K562 (cell line): Measurements from ENCODE around the gene DNMT1. TPM values are rescaled to one million over a fixed set of nuclear protein-coding genes. Genes with fewer than 3 reads are reported as not detected.

ENCODE experiments used
- ARID1B ChIP-seq: fragments of 450-650 bp; IDR thresholded peaks from 2 replicates; pipeline ENCODE4 v1.6.1; 2016; ENCODE audit warnings: antibody characterized with exemption, mild to moderate bottlenecking, inconsistent platforms
- CEBPG ChIP-seq, 3 experiments: fragments of 200-800 bp in 1 of 3; sonication (Bioruptor generic) in 1 of 3; sonication (generic) in 1 of 3; formaldehyde crosslinking in 1 of 3; IDR thresholded peaks in 2 of 3; conservative IDR thresholded peaks in 1 of 3; 2 replicates each; pipeline versions ENCODE4 v1.6.1 to v1.8.0; 2016 to 2022; ENCODE audit warnings: missing compliant biosample characterization in 2 of 3, missing genetic modification characterization in 2 of 3, mild to moderate bottlenecking in 1 of 3, missing genetic modification reagents in 1 of 3
- ETS2 ChIP-seq: IDR thresholded peaks from 2 replicates; pipeline ENCODE4 v1.6.1; 2016; ENCODE audit warnings: borderline replicate concordance, missing genetic modification characterization, mild to moderate bottlenecking, moderate library complexity, missing compliant biosample characterization; ENCODE audit not compliant: poor library complexity, severe bottlenecking
- ETV1 ChIP-seq: fragments of 450-650 bp; conservative IDR thresholded peaks from 2 replicates; pipeline ENCODE4 v1.6.1; 2016; ENCODE audit warnings: missing genetic modification characterization, control low read depth, low read depth, missing compliant biosample characterization
- FOSL1 ChIP-seq: fragments of 200-800 bp; sonication (Bioruptor generic); conservative IDR thresholded peaks from 2 replicates; pipeline ENCODE4 v1.6.1; 2016; ENCODE audit warnings: missing genetic modification characterization, missing compliant biosample characterization
- HOXB6 ChIP-seq: fragments of 250-450 bp; sonication (Bioruptor Pico); IDR thresholded peaks from 2 replicates; pipeline ENCODE4 v1.5.1; 2022; ENCODE audit warnings: mild to moderate bottlenecking, borderline replicate concordance
- ILK ChIP-seq: fragments of 450-650 bp; IDR thresholded peaks from 2 replicates; pipeline ENCODE4 v1.6.1; 2016; ENCODE audit warnings: missing genetic modification characterization, low read depth, mild to moderate bottlenecking, missing compliant biosample characterization, moderate library complexity, borderline replicate concordance
- L3MBTL2 ChIP-seq: fragments of 450-650 bp; IDR thresholded peaks from 2 replicates; pipeline ENCODE4 v1.6.1; 2016; ENCODE audit warnings: mild to moderate bottlenecking, moderate library complexity
- NFIX ChIP-seq: fragments of 250-450 bp; sonication (Bioruptor Pico); IDR thresholded peaks from 2 replicates; pipeline ENCODE4 v1.4.0; 2020; ENCODE audit warnings: low read depth, mild to moderate bottlenecking, moderate library complexity
- RBM22 ChIP-seq: fragments of 200-400 bp; formaldehyde crosslinking; IDR thresholded peaks from 2 replicates; pipeline ENCODE4 v1.6.1; 2018; ENCODE audit warnings: low read length, low read depth; ENCODE audit not compliant: poor library complexity, severe bottlenecking
- RHOXF2B ChIP-seq: fragments of 250-450 bp; sonication (Bioruptor Pico); conservative IDR thresholded peaks from 2 replicates; pipeline ENCODE4 v1.5.1; 2021
- SMAD3 ChIP-seq: fragments of 450-650 bp; formaldehyde crosslinking; conservative IDR thresholded peaks from 2 replicates; pipeline ENCODE4 v1.4.0; 2020; ENCODE audit warnings: mild to moderate bottlenecking
- SRSF1 ChIP-seq: fragments of 200-400 bp; formaldehyde crosslinking; IDR thresholded peaks from 2 replicates; pipeline ENCODE4 v1.6.1; 2017; ENCODE audit warnings: mild to moderate bottlenecking, low read depth, low read length, moderate library complexity
- TRIM28 ChIP-seq: fragments of 450-650 bp; IDR thresholded peaks from 2 replicates; pipeline ENCODE4 v1.6.1; 2017
- ZNF184 ChIP-seq: sonication (generic); formaldehyde crosslinking; IDR thresholded peaks from 2 replicates; pipeline ENCODE4 v1.5.0; 2020; ENCODE audit warnings: missing genetic modification reagents
- polyA plus RNA-seq, 8 experiments: library from polyadenylated mRNA; depleted of rRNA in 4 of 8; stranded (reverse) in 5 of 8; unstranded in 3 of 8; fragments of >200 nt; fragmentation: Nextera tagmentation in 2 of 8; fragmentation: Illumina TruSeq in 1 of 8; extraction: Ambion mirVana in 2 of 8; extraction: Trizol in 1 of 8; gene quantifications; 2 replicates each; pipeline versions ENCODE4 v1.2.1 to v1.2.3, GENCODE V29; 2011 to 2014; ENCODE audit warnings: inconsistent platforms in 1 of 8, missing spikeins in 1 of 8
- total RNA-seq, 7 experiments: library from RNA; depleted of rRNA in 6 of 7; stranded (reverse); fragments of >200 nt in 6 of 7; fragmentation: Illumina TruSeq in 2 of 7; extraction: Trizol in 2 of 7; gene quantifications; 2 replicates each; pipeline versions ENCODE4 v1.2.1 to v1.2.3, GENCODE V29; 2011 to 2021; ENCODE audit warnings: low replicate concordance in 1 of 7
- TF ChIP-seq, protein P1 (sequence below): sonication (generic); formaldehyde crosslinking; IDR thresholded peaks from 2 replicates; pipeline ENCODE4 v1.8.0; 2022; ENCODE audit warnings: mild to moderate bottlenecking, missing genetic modification reagents
- TF ChIP-seq, protein P2 (sequence below): fragments of 450-650 bp; IDR thresholded peaks from 2 replicates; pipeline ENCODE4 v1.6.1; 2017; ENCODE audit warnings: antibody characterized with exemption
- TF ChIP-seq, protein P3 (sequence below): fragments of 250-450 bp; sonication (Bioruptor Pico); IDR thresholded peaks from 2 replicates; pipeline ENCODE4 v1.5.0; 2020; ENCODE audit warnings: mild to moderate bottlenecking
- TF ChIP-seq, protein P4 (sequence below), 3 experiments: fragments of 200-800 bp in 1 of 3; fragments of 250-450 bp in 1 of 3; fragments of 450-650 bp in 1 of 3; sonication (Bioruptor Pico) in 1 of 3; sonication (Bioruptor generic) in 1 of 3; formaldehyde crosslinking in 1 of 3; IDR thresholded peaks; 2 replicates each; pipeline versions ENCODE4 v1.6.1 to v1.8.0; 2016 to 2022; ENCODE audit warnings: mild to moderate bottlenecking in 2 of 3, missing genetic modification characterization in 2 of 3, missing compliant biosample characterization in 1 of 3, moderate library complexity in 1 of 3

Gene DNMT1
- total and polyA plus RNA-seq, 9 of the 15 experiments (the other 6 are each of a cell fraction or from before 2014, with no cell fraction given): 80.1 to 271 (median 121) TPM

DNA sequence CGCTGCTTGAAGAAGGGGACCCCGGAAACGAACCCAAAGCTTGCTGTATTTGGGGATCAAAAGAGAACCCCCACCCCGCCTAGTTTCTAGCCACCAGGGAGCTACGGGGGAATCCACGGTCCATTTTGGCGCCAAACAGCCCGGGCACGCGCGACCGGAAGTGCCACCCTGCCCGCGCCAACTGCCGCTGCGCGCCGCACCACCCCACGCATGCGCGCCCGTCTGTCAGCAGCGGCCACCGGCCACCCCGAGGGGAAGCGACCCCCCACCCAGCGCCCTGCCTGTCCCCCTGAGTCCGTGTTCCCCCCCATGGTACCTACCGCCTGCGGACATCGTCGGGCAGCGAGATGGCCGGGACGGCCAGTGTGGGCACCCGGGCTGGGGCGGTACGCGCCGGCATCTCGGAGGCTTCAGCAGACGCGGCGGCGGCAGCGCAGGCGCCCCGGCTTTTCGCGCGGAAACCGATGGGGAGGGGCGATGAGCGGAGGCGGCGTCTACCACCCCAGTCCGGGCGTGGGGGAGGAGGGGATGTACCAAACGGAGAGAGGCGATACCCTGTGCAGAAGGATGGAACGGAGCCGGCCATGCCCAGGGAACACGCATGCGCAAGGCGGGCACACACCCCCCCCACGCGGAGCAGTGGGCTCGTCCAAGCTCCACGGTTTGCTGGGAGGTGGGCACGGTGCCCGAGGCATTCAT lies at the start of gene DNMT1 (continued):
- TF ChIP-seq, protein P1, sequence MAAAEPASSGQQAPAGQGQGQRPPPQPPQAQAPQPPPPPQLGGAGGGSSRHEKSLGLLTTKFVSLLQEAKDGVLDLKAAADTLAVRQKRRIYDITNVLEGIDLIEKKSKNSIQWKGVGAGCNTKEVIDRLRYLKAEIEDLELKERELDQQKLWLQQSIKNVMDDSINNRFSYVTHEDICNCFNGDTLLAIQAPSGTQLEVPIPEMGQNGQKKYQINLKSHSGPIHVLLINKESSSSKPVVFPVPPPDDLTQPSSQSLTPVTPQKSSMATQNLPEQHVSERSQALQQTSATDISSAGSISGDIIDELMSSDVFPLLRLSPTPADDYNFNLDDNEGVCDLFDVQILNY (CRISPR knock-in tag): peak; percentile 87; the same call in 1 of the 2 replicates
- no peak for TF ChIP-seq SMAD3 (CRISPR knock-in tag)
- TF ChIP-seq TRIM28: no peak
- TF ChIP-seq ARID1B: no peak; the same call in 1 of the 2 replicates
- TF ChIP-seq RHOXF2B: no peak
- no peak for TF ChIP-seq ETS2 (tag)
- TF ChIP-seq ZNF184 (CRISPR knock-in tag): no peak
- no peak for TF ChIP-seq HOXB6 (CRISPR knock-in tag)
- TF ChIP-seq, protein P2, sequence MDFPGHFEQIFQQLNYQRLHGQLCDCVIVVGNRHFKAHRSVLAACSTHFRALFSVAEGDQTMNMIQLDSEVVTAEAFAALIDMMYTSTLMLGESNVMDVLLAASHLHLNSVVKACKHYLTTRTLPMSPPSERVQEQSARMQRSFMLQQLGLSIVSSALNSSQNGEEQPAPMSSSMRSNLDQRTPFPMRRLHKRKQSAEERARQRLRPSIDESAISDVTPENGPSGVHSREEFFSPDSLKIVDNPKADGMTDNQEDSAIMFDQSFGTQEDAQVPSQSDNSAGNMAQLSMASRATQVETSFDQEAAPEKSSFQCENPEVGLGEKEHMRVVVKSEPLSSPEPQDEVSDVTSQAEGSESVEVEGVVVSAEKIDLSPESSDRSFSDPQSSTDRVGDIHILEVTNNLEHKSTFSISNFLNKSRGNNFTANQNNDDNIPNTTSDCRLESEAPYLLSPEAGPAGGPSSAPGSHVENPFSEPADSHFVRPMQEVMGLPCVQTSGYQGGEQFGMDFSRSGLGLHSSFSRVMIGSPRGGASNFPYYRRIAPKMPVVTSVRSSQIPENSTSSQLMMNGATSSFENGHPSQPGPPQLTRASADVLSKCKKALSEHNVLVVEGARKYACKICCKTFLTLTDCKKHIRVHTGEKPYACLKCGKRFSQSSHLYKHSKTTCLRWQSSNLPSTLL: no peak
- peak; percentile 81 for TF ChIP-seq ETV1
- TF ChIP-seq L3MBTL2: peak; percentile 52; the same call in 1 of the 2 replicates
- no peak for TF ChIP-seq FOSL1
- TF ChIP-seq CEBPG (CRISPR knock-in tag; IDR thresholded peaks at IDR 0.05): no peak
- no peak for TF ChIP-seq CEBPG (tag; conservative IDR thresholded peaks at IDR 0.05 in 1 of 2, IDR thresholded peaks at IDR 0.05 in 1 of 2)
- peak; percentile 67 for TF ChIP-seq RBM22
- TF ChIP-seq NFIX (CRISPR knock-in tag): no peak
- TF ChIP-seq, protein P3, sequence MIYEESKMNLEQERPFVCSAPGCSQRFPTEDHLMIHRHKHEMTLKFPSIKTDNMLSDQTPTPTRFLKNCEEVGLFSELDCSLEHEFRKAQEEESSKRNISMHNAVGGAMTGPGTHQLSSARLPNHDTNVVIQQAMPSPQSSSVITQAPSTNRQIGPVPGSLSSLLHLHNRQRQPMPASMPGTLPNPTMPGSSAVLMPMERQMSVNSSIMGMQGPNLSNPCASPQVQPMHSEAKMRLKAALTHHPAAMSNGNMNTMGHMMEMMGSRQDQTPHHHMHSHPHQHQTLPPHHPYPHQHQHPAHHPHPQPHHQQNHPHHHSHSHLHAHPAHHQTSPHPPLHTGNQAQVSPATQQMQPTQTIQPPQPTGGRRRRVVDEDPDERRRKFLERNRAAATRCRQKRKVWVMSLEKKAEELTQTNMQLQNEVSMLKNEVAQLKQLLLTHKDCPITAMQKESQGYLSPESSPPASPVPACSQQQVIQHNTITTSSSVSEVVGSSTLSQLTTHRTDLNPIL: no peak
- TF ChIP-seq, protein P4, sequence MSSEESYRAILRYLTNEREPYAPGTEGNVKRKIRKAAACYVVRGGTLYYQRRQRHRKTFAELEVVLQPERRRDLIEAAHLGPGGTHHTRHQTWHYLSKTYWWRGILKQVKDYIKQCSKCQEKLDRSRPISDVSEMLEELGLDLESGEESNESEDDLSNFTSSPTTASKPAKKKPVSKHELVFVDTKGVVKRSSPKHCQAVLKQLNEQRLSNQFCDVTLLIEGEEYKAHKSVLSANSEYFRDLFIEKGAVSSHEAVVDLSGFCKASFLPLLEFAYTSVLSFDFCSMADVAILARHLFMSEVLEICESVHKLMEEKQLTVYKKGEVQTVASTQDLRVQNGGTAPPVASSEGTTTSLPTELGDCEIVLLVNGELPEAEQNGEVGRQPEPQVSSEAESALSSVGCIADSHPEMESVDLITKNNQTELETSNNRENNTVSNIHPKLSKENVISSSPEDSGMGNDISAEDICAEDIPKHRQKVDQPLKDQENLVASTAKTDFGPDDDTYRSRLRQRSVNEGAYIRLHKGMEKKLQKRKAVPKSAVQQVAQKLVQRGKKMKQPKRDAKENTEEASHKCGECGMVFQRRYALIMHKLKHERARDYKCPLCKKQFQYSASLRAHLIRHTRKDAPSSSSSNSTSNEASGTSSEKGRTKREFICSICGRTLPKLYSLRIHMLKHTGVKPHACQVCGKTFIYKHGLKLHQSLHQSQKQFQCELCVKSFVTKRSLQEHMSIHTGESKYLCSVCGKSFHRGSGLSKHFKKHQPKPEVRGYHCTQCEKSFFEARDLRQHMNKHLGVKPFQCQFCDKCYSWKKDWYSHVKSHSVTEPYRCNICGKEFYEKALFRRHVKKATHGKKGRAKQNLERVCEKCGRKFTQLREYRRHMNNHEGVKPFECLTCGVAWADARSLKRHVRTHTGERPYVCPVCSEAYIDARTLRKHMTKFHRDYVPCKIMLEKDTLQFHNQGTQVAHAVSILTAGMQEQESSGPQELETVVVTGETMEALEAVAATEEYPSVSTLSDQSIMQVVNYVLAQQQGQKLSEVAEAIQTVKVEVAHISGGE (CRISPR knock-in tag; IDR thresholded peaks at IDR 0.05): peak in 1 of 3 experiments; percentile 70; a peak in 2 of 6 replicates
- TF ChIP-seq ILK (tag): no peak
- TF ChIP-seq SRSF1: no peak
